HG02571 (cell line): ENCODE measurements around the gene ANAPC1.
"Not testable (repeated sequence)": the region's sequence is repeated elsewhere in the genome, so short reads cannot be mapped to it uniquely, and the experiment has no call there.

Experiments
- ATAC-seq: cut with Tn5 transposase; IDR thresholded peaks from one replicate; pipeline ENCODE4 v1.9.1; 2021; ENCODE audit warnings: mild to moderate bottlenecking, moderate library complexity; ENCODE audit not compliant: unreplicated experiment

ANAPC1 gene

DNA sequence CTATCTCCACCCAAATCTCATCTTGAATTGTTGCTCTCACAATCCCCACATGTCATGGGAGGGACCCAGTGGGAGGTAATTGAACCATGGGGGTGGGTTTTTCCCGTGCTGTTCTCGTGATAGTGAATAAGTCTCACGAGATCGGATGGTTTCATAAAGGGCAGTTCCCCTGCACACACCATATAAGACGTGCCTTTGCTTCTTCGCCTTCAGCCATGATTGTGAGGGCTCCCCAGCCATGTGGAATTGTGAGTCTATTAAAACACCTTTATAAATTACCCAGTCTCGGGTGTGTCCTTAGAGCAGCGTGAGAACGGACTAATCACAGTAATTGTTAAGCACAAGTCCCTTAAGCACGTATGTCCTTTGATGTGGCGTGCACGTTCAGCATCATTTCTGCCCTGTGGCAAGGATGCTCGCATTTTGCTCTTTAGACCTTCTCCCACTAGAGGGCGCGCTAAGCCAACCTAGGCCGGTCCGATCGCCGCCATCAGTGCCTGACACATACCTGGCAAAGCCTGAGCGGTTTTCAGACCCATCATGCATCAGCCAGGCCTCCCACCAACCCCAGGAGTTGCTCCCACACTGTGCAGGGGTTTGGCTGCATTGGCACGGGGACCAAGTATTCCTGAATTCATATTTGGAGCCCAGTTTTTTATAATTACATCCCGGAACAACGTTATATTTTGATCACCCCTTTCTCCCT lies 136.4 kb downstream of the ANAPC1 start:
- not testable (repeated sequence) for ATAC-seq

DNA sequence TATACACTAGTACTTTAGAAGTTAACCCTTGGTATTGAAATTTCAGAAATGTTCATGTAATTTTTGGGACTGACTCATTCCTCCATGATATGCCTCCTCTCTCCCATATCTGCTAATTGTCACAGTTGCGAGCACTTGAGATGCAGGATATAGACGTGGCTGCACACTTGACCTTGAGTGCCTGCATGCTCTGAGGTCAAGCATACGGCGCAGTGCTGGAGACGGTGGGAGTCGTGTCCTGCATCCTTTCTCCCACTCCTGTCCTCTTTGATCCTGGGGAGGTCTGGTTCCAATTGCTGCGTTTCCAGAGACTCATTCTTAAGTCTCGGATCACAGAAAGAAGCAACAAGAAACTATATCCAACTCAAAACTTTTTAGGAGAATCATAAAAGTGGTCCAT lies 139.2 kb downstream of the ANAPC1 start:
- ATAC-seq, result not testable (repeated sequence)

DNA sequence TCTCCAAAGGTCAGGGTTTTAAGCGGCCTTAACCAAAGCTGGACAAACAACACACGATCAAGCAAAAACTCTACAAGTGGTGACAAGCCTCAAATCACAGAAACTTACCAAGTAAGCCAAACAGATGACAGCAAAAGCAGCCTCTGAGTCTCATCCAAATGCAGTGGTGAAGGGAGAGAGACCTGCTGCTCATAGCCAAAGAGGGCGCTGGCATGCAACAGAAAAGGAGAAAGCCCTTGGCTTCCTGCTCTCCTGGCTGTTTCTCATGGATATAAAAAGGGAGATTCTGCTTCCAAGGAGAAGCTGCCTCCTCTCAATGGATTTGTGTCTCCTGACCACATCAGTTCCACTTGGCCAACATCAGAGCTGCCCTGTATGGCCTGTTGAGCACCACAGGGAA lies 142.5 kb downstream of the ANAPC1 start:
- ATAC-seq, result not testable (repeated sequence)

DNA sequence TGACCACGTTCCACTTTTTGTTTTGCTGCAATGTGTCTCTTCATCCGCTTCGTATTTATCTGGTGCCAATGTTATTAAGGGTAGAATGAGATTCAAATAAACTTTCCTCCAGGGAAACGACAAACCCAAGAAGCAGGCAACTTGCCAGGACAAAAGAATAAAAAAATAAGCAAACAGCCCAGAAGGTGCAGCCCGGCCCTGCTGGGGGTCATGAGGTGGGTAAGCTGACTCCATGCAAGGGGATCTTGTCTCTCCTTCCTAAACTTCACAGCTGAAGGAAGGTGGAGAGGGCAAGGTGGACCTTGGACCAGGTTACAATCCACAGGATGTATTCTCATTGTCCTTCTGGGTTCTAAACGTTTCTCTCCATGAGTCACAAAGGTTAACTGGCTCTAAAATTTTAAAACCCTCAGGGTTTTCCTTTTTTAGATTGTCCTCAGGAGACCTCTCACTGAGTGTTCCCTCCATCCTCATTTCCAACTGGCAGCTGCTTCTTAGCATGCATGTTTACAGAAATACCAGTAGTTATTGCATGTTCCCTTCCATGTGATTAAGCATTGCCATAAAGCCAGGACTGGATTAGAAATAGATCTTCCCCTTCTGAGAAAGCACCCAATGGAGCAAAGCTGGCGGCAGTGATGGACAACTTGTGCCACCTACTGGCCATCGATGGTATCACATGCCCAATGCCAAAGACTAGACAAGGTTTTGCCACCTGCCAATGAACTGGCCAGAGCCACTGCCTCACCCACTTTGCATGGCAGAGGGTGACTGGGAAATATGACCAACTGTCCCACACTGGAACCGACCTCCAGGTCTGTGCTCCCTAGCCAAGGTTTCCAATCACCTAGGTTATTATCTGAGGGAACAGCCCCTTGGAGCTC lies 147.9 kb downstream of the ANAPC1 start:
- ATAC-seq, result not testable (repeated sequence)

DNA sequence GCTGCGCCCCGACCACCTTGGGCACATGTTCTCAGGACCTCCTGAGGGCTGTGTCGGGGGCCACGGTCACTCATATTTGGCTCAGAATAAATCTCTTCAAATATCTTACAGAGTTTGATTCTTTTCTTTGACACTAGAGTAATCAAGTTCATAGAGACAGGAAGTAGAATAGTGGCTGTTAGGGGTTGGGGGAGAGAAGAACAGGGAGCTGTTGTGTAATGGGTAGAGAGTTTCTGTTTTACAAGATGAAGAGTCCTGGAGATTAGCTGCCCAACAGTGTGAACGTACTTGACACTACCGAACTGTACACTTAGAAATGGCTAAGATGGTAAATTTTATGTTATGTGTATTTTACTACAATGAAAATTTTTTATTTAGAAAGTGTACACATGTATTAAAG lies 148.6 kb downstream of the ANAPC1 start:
- not testable (repeated sequence) for ATAC-seq

DNA sequence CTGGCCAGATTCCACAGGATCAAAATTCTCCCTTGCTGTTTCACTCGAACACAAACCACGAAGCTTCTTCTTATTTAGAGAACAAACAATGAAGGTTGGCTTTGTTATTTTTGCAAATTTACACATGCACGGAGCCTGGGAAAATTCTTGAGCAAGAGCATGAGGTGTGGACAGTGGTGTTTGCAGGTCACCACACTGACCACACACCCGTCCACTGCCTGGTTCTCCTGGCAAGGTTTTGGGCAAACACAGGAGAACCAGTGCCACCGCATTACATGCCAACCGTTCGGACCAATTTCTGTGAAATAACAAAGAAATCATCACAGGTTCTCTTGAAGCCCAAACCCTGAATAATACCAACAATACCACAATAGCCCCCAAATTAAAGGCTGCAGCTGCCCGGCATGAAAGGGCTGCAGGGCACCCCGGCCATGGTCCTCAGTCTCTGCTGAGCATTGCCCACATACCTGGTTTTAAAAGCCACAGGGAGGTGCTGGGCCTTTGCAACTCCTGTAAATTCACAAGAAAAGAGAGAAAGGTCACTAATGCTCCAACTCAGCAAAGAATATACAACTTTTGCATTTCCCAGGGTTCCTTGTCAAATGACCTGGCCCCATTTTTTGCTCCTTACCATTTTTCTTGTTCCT lies 154.1 kb downstream of the ANAPC1 start:
- ATAC-seq, result not testable (repeated sequence)

DNA sequence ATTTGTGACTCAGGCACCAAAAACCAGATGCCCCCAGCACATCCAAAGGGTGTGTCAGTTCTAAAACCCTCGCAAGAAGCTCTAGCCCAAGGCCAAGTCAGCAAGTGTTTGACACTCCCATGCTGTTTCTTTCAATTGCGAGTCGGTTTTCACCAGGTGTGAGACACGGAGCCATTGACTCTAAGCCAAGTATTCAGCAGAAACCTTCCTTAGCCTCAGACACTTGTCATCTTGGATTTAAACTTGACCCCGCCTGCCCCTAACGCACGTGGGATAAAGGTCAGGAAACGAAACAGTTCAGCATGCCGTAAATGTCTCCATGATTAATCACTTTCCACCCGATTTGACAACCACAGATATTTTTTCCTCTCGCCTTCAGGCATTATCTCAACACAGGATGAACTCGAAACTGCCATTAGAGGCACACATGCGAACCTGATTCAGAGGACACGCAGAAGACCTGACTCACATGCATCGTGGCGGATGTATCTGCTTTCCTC lies 156.3 kb downstream of the ANAPC1 start:
- ATAC-seq, result not testable (repeated sequence)

DNA sequence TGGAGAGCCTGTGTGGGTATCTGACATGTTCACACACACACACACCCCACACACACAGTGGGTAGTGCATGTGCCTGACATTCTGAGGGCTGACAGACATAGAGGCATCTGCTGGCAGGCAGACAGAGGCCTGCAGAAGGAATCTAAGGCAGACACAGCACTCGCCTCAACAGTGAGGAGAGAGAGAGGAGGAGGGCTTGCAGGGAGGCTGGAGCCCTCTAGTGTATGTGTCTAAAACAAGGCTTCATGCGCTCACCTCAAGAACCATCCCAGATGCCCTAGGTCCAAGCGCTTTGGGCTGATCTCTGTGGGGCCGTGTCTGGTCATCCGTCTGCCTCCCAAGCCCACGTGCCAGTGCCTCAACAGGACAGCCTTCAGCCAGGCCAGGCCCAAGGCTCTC lies 158.3 kb downstream of the ANAPC1 start:
- ATAC-seq, result not testable (repeated sequence)

DNA sequence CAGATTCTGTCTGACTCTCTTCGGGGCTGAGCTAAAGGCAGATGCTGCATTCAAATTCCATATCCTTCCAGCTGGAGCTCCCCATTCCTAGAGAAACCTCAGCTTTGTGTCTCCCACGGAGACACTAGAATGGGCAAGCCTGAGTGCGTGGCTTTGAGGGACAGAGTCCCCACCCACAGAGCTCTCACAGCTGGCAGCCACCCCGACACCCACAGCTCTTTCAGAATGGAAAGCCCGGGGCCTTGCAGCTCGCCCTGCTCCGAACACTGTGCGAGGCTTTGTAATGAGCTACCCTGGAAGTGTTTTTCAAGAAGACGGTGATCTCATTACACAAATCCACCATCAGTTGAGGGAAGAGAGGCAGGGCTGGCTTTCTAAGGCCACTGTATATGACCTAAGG lies 164.4 kb downstream of the ANAPC1 start:
- not testable (repeated sequence) for ATAC-seq
